ENCODE data around the gene ADISSP. TPM values are rescaled to one million over a fixed set of nuclear protein-coding genes. Genes with fewer than 3 reads are reported as not detected.

Gene ADISSP
- total and polyA plus RNA-seq, 2 experiments from 2014 or later, result 86.6 to 126 TPM

GRCh38 chr20:3705970-3706739 is 61.4 kb downstream of the ADISSP start (continued):
- TF ChIP-seq, protein P1, sequence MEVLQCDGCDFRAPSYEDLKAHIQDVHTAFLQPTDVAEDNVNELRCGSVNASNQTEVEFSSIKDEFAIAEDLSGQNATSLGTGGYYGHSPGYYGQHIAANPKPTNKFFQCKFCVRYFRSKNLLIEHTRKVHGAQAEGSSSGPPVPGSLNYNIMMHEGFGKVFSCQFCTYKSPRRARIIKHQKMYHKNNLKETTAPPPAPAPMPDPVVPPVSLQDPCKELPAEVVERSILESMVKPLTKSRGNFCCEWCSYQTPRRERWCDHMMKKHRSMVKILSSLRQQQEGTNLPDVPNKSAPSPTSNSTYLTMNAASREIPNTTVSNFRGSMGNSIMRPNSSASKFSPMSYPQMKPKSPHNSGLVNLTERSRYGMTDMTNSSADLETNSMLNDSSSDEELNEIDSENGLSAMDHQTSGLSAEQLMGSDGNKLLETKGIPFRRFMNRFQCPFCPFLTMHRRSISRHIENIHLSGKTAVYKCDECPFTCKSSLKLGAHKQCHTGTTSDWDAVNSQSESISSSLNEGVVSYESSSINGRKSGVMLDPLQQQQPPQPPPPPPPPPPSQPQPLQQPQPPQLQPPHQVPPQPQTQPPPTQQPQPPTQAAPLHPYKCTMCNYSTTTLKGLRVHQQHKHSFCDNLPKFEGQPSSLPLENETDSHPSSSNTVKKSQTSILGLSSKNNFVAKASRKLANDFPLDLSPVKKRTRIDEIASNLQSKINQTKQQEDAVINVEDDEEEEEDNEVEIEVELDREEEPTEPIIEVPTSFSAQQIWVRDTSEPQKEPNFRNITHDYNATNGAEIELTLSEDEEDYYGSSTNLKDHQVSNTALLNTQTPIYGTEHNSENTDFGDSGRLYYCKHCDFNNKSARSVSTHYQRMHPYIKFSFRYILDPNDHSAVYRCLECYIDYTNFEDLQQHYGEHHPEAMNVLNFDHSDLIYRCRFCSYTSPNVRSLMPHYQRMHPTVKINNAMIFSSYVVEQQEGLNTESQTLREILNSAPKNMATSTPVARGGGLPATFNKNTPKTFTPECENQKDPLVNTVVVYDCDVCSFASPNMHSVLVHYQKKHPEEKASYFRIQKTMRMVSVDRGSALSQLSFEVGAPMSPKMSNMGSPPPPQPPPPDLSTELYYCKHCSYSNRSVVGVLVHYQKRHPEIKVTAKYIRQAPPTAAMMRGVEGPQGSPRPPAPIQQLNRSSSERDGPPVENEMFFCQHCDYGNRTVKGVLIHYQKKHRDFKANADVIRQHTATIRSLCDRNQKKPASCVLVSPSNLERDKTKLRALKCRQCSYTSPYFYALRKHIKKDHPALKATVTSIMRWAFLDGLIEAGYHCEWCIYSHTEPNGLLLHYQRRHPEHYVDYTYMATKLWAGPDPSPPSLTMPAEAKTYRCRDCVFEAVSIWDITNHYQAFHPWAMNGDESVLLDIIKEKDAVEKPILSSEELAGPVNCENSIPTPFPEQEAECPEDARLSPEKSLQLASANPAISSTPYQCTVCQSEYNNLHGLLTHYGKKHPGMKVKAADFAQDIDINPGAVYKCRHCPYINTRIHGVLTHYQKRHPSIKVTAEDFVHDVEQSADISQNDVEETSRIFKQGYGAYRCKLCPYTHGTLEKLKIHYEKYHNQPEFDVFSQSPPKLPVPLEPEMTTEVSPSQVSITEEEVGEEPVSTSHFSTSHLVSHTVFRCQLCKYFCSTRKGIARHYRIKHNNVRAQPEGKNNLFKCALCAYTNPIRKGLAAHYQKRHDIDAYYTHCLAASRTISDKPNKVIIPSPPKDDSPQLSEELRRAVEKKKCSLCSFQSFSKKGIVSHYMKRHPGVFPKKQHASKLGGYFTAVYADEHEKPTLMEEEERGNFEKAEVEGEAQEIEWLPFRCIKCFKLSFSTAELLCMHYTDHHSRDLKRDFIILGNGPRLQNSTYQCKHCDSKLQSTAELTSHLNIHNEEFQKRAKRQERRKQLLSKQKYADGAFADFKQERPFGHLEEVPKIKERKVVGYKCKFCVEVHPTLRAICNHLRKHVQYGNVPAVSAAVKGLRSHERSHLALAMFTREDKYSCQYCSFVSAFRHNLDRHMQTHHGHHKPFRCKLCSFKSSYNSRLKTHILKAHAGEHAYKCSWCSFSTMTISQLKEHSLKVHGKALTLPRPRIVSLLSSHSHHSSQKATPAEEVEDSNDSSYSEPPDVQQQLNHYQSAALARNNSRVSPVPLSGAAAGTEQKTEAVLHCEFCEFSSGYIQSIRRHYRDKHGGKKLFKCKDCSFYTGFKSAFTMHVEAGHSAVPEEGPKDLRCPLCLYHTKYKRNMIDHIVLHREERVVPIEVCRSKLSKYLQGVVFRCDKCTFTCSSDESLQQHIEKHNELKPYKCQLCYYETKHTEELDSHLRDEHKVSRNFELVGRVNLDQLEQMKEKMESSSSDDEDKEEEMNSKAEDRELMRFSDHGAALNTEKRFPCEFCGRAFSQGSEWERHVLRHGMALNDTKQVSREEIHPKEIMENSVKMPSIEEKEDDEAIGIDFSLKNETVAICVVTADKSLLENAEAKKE (CRISPR knock-in tag; IDR thresholded peaks at IDR 0.05), result no peak
- TF ChIP-seq EZH2 (IDR thresholded peaks at IDR 0.05; ENCODE audit: low read depth, unreplicated experiment), result no peak

GRCh38 chr20:3705491-3705969 is 62.0 kb downstream of the ADISSP start:
- Mint-ChIP-seq H3K9me3 (no peaks in the 10 kb centered on the region), H3K27me3 (ENCODE audit: insufficient read depth, low read depth, poor library complexity) (peaks cover 5% of the 10 kb centered on the region), H3K36me3 (ENCODE audit: low read depth) (no peaks in the 10 kb centered on the region), H3K4me1 (no peaks in the 10 kb centered on the region), H3K4me3 (no peak overlapping the region), H3K27ac (no peak overlapping the region)
- Histone ChIP-seq H3F3A (replicated peaks; ENCODE audit: low read depth) (no peaks in the 10 kb centered on the region), H3K4me2 (no peak overlapping the region), H3K4me1 (ENCODE audit: insufficient read depth) (no peaks in the 10 kb centered on the region), H3K27ac (ENCODE audit: low read depth) (no peak overlapping the region), H2AFZ (no peak overlapping the region), H3K9me2 (ENCODE audit: insufficient read depth) (no peaks in the 10 kb centered on the region), H3K4me3 (no peak overlapping the region), H3K36me3 (ENCODE audit: insufficient read depth) (no peaks in the 10 kb centered on the region), H3K79me2 (replicated peaks; ENCODE audit: insufficient read depth) (no peaks in the 10 kb centered on the region), H4K20me1 (replicated peaks; ENCODE audit: insufficient read depth) (no peaks in the 10 kb centered on the region), H3K27me3 (ENCODE audit: insufficient read depth) (no peaks in the 10 kb centered on the region)
- ATAC-seq (peak; percentile 36), DNase-seq (ENCODE audit: low spot score) (no peak)
- TF ChIP-seq ZNF331 (CRISPR knock-in tag; IDR thresholded peaks at IDR 0.05; ENCODE audit: low read depth) (no peak), CTCF (conservative IDR thresholded peaks at IDR 0.05; ENCODE audit: low read depth in 2 of 2) (no peak), REST (IDR thresholded peaks at IDR 0.05; ENCODE audit: unreplicated experiment) (no peak), POLR2AphosphoS5 (IDR thresholded peaks at IDR 0.05; ENCODE audit: low read depth) (no peak), ETS1 (IDR thresholded peaks at IDR 0.05) (no peak)

Data from GM23338 (cell line).